D721Med (cell line): Measurements from ENCODE around the gene SPECC1.

Experiments
- DNase-seq: peaks from one replicate; pipeline ENCODE4 v3.0.0; 2011; ENCODE audit warnings: low spot score; ENCODE audit not compliant: insufficient read length
- FAIRE-seq: peaks from 2 replicates; lab custom pipeline; 2011; peaks lifted over from hg19 to GRCh38; lab: Jason Lieb, UNC
- TF ChIP-seq, protein P1 (sequence below): IDR thresholded peaks from 2 replicates; pipeline ENCODE4 v1.5.1; 2012; ENCODE audit warnings: mild to moderate bottlenecking, control low read depth; ENCODE audit not compliant: insufficient read depth; ENCODE audit errors: missing control alignments

Gene SPECC1

DNA sequence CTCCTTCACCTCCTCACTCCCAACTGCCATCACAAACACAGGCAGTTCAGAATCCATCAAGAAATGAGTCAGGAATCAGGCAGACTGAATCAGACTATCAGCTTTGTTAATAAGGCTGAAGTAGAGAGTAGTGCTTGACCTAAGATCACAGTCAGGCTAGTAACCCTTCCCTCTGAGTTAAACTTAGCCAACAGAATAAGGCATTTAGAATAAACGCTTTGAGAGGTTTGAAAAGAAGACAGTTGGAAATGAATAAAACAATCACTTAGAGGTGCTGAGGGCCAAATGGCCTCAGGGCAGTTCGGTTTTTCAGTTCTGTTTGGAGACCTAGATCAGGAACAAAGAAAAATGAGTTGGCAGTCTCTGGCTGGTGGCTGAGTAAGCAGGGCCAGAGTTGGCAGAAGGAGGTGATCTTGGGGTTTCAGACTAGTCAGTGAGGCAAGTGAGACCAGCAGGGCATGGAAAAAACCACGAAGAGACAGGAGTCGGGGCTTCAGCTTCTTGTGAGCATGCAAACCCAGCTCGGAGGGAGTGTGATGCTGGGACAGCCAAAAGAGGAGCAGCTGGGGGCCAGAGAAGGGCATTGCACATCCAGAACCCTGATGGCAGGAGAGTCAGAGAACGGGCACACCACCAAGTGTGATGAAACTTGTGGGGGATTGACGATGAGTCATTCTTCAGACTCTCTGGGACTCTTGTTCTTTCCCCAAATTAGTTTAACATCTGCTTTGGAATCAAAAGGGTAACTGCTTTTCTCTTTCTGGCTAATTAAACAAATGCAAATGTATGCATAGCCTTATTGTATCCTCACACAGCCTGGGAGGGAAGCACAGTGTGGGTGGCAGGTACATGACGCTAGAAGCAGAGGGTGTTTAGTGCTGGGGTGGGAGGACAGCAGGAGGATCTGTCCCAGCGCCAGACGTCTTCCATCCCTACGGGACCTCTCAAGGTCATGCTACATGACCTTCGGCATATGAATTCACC, 54.8 kb downstream of the SPECC1 start:
- TF ChIP-seq, protein P1, sequence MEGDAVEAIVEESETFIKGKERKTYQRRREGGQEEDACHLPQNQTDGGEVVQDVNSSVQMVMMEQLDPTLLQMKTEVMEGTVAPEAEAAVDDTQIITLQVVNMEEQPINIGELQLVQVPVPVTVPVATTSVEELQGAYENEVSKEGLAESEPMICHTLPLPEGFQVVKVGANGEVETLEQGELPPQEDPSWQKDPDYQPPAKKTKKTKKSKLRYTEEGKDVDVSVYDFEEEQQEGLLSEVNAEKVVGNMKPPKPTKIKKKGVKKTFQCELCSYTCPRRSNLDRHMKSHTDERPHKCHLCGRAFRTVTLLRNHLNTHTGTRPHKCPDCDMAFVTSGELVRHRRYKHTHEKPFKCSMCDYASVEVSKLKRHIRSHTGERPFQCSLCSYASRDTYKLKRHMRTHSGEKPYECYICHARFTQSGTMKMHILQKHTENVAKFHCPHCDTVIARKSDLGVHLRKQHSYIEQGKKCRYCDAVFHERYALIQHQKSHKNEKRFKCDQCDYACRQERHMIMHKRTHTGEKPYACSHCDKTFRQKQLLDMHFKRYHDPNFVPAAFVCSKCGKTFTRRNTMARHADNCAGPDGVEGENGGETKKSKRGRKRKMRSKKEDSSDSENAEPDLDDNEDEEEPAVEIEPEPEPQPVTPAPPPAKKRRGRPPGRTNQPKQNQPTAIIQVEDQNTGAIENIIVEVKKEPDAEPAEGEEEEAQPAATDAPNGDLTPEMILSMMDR = no peak
- DNase-seq (no peak), FAIRE-seq (no peak)

DNA sequence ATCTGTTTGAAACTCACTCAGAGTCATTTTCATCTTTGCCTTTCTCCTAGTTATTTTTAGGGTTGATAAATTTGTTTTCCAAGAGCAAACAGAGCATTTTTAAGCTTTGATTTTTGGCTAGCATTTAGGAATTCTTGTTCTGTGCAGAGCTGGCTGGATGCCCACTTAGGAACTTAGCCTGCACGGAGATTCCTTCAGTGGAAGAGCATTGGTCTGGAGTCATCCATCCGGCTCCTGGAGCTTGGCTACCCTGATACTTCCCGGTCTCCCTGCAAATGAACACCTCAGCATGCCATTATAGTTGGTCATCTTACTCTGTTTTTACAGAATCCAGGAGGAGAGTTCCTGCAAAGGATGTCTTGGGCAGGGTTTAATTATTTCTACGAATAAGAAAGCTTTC, 57.1 kb downstream of the SPECC1 start:
- TF ChIP-seq, protein P1 = no peak
- DNase-seq (no peak), FAIRE-seq (no peak)

DNA sequence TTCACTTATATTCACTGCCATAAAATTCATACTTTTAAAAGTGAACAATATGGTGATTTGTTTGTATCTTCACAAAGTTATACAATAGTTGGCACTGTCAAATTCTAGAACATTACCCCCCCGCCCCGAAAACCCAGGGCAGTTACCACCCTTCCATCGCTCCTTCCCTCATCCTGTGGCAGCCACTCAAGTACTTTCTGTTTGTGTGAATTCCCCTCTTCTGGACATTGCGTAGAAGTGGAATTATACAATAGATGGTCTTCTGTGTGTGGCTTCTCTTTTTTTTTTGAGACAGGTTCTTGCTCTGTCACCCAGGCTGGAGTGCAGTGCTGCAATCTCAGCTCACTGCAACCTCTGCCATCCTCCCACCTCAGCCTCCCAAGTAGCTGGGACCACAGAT, 58.6 kb downstream of the SPECC1 start:
- FAIRE-seq (no peak), DNase-seq (no peak)
- TF ChIP-seq, protein P1 = no peak

DNA sequence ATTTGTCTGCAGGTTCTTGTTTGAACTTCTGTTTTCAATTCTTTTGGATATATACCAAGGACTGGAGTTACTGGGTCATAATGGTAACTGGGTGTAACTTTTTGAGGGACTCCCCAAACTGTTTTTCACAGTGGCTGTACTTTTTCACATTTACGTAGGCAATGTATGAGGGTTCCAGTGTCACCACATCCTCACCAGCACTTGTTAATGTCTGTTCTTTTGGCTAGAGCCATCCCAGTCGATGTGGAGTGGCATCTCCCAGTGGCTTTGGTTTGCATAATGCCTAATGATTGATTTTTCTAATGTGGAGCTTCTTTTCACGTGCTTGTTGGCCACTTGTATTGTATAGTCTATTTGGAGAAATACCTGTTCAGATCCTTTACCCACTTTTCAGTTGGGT, 59.3 kb downstream of the SPECC1 start:
- FAIRE-seq (no peak), DNase-seq (no peak)
- TF ChIP-seq, protein P1 = no peak

DNA sequence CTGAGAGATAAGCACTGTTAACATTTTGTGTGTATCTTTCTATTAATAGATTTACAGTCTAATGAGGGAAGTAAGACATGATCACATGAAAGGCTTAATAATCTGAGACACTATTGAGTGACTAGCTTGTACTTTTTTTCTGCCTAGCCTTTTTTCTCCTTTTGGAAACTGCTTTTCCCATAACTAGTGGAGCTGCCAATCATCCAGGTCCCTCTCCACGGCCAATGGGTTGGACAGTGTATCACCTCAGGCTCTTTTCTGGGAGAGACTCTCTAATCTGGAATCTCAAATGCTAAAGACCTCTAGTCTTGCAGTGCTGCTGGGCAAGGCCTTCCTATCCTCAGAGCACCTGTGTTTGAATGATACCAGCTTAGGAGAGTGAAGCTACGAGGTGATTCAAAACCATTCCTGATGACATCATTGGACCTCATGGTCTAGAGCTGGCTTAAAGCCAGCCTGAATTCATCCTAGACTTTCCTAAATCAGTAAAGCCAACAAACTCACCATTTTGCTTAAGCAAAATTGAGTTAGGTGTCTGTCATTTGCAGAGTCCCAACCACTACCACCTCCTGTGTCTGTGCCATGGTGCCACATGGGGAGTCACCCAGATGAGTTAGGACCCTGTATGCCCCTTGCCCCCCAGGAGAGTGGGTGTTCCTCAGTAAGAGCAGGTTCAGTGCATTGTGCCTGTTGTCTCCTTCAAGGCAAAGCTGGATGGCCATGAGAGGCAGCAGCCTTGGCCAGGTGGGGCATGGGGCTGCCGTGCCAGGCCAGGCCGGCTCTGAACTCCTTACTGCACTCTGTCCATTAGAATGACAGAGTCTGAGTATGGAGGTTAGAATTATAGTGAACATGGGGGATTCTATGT, 62.9 kb downstream of the SPECC1 start:
- DNase-seq (no peak), FAIRE-seq (no peak)
- TF ChIP-seq, protein P1 = no peak

DNA sequence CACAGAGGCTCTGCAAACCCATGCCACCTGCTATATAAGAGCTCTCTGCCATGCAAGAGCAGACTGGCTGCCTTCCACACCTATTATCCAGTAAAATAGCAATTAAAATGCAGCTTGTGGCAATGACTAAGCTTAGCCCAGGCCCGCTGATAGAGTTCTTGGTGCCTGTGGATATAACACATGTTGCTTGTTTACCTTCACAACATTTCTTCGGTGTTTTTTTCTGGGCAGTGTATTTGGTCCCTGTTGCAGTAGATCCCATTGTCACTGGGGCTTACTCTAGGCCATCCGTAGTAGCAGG, 63.5 kb downstream of the SPECC1 start:
- TF ChIP-seq, protein P1 = no peak
- DNase-seq (no peak), FAIRE-seq (no peak)
